Naive B cell (primary cell): ENCODE results near the gene BRF1. TPM values are rescaled to one million over a fixed set of nuclear protein-coding genes. Genes with fewer than 3 reads are reported as not detected.

ENCODE experiments used
- ATAC-seq, 2 donors: fragments of 150-1000 bp; cut with Tn5 transposase; 2 replicates each; pipeline ENCODE4 v1.10.0; 2021; ENCODE audit warnings: low read depth in 2 of 2, mild to moderate bottlenecking in 2 of 2, moderate library complexity in 2 of 2
- DNase-seq: peaks from one replicate; pipeline ENCODE4 v3.0.0; 2022
- H3K27ac Mint-ChIP-seq, 6 donors: one replicate each; pipeline ENCODE4 v1.8.0; 2020 to 2022; ENCODE audit warnings: mild to moderate bottlenecking in 6 of 6, mixed read lengths in 6 of 6, moderate library complexity in 5 of 6, inconsistent platforms in 2 of 6
- H3K27me3 Mint-ChIP-seq, 3 donors: one replicate each; pipeline ENCODE4 v1.8.0; 2021 to 2022; ENCODE audit warnings: mixed read lengths in 3 of 3, mild to moderate bottlenecking in 1 of 3
- H3K36me3 Mint-ChIP-seq, 2 donors: one replicate each; pipeline ENCODE4 v1.8.0; 2020 to 2022; ENCODE audit warnings: mixed read lengths in 2 of 2, inconsistent platforms in 1 of 2, mild to moderate bottlenecking in 1 of 2
- H3K4me1 Mint-ChIP-seq, 3 donors: one replicate each; pipeline ENCODE4 v1.8.0; 2020 to 2022; ENCODE audit warnings: mixed read lengths in 3 of 3, inconsistent platforms in 1 of 3, mild to moderate bottlenecking in 1 of 3, moderate library complexity in 1 of 3
- H3K4me3 Mint-ChIP-seq, 8 donors: one replicate each; pipeline ENCODE4 v1.8.0; 2020 to 2022; ENCODE audit warnings: mild to moderate bottlenecking in 8 of 8, mixed read lengths in 8 of 8, moderate library complexity in 8 of 8, inconsistent platforms in 2 of 8
- H3K9me3 Mint-ChIP-seq, 7 donors: one replicate each; pipeline ENCODE4 v1.8.0; 2020 to 2022; ENCODE audit warnings: mixed read lengths in 7 of 7, mild to moderate bottlenecking in 5 of 7, inconsistent platforms in 2 of 7, moderate library complexity in 1 of 7
- polyA plus RNA-seq, 6 donors: library from polyadenylated mRNA; unstranded; fragments of 300-500 nt; fragmentation: Illumina TruSeq; gene quantifications; one replicate each; pipeline ENCODE4 v1.2.3, GENCODE V29; 2021; ENCODE audit warnings: low read depth in 6 of 6

The BRF1 gene
- polyA plus RNA-seq, 6 donors from 2014 or later, result 3.1 to 8.9 (median 6.0) TPM

DNA sequence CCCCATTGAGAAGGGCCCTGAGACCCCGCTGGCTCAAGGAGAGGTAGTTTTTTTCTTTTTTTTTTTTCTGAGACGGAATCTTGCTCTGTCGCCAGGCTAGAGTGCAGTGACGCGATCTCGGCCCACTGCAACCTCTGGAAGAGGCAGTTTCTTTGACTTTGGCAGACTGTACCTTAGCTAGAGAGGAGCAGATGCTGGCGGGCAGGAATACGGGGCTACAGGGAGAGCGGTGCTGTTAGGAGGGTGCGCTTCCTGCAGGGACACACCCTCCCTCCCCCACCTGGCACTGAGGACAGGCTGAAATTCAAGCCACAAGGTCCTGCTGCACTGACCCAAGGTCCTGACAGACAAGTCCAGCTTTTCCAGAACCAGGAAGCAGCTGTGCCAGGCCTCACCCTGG is 87.4 kb downstream of the BRF1 start:
- Mint-ChIP-seq H3K27ac (peak overlapping the region in 1 of 6 donors; percentile 59), H3K4me1 (peaks cover 2 to 13% (median 6%) of the 10 kb centered on the region in 3 donors), H3K9me3 (no peaks in the 10 kb centered on the region), H3K4me3 (no peak overlapping the region), H3K36me3 (peaks cover 0 to 3% of the 10 kb centered on the region in 2 donors), H3K27me3 (no peaks in the 10 kb centered on the region)
- DNase-seq, result no peak
- no peak for ATAC-seq

DNA sequence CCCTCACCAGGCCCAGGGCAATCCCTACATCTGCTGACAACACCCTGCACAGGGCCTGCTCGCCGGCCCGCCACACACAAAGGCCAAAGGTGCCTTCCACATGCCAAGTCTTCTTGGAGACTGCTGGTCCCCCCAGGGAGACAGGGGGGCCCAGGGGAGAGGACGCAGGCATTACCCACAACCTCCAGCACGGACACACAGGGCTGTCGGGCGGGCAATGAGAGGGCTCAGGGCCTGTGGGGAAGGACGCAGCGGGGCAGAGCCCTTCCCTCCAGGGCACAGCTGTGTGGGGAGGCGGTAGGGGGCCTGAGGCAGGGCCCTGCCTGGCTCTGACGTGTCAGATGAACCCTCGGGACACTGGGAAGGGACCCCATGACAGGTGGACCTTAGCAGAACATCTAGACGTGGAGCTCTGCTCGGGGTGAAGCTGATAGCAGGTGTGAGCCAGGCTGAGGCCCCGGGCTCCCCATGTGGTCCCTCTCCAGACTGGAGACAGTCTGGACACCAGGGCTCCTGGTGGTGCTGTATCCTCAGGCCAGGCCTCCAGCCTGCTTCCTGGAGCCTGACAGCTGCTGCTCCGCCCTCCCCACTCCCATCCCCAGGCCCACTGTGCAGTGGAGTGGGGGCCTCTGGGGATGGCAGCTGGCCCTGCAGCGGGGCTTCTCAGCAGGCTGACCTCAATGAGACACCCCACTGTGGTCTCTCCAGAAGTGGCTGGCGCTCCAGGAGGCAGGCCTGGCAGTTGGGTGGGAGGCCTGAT is 88.1 kb downstream of the BRF1 start:
- no peak for ATAC-seq
- H3K27ac Mint-ChIP-seq, result peak overlapping the region in 2 of 6 donors; percentile 59 to 71
- no peak for DNase-seq
- H3K9me3 Mint-ChIP-seq, result no peaks in the 10 kb centered on the region
- H3K27me3 Mint-ChIP-seq, result no peaks in the 10 kb centered on the region
- H3K36me3 Mint-ChIP-seq, result no peaks in the 10 kb centered on the region
- H3K4me1 Mint-ChIP-seq, result peaks cover 2 to 13% (median 6%) of the 10 kb centered on the region in 3 donors
- no peak overlapping the region for H3K4me3 Mint-ChIP-seq

DNA sequence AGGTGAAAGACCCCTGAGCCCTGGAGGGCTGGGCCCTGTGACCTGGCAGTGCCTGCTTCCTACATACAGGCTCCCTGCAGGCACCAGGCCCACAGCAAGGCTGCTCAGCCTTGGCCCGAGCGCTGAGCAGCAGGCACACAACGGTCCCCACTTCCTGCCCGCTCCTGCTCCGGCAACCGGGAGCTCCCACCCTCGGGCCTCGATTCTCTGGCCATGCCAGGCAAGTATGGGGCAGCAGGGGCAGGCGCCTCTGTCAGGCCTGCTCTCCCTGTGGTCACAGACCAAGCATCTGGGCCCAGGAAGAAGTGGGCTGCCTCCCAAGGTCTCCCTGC is 89.1 kb downstream of the BRF1 start:
- Mint-ChIP-seq H3K27me3 (no peaks in the 10 kb centered on the region), H3K4me1 (peaks cover 2 to 13% (median 6%) of the 10 kb centered on the region in 3 donors), H3K36me3 (no peaks in the 10 kb centered on the region), H3K27ac (no peak overlapping the region), H3K4me3 (no peak overlapping the region), H3K9me3 (no peaks in the 10 kb centered on the region)
- DNase-seq (no peak), ATAC-seq (no peak)

DNA sequence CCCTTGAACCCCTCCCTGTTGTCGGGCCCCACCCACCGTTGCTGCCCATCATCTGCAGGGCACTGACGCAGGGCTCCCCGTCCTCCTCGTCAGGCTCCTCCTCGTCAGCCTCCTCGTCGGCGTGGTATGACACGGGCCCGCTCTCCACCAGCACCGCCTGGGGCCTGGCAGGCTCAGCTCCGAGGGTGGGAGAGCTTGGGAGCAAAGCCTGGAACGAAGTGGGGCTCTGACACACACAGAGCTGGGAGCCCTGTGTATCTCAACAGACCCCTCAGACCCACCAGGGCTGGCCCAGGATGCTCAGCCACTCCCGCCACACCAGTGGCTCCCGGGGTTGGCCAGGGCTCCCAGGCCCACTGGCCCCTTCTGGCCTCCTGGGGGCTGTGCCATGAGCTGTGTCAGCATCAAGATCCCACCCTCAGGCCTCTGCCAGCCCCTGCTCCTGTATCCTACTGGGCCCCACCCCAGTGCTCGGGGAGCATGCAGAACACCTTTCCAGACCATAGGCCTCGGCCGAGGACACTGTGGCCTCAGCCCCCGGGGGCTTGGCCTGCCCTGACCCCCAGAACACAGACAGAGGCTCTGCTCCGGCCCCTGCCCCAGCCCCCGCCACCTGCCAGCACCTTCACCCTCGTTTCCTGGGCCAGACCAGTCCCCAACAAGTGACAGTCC is 89.6 kb downstream of the BRF1 start:
- Mint-ChIP-seq H3K27ac (no peak overlapping the region), H3K4me3 (peak overlapping the region in 1 of 8 donors; percentile 61), H3K9me3 (no peaks in the 10 kb centered on the region), H3K4me1 (peaks cover 2 to 13% (median 6%) of the 10 kb centered on the region in 3 donors), H3K36me3 (no peaks in the 10 kb centered on the region), H3K27me3 (no peaks in the 10 kb centered on the region)
- DNase-seq (no peak), ATAC-seq (no peak)

DNA sequence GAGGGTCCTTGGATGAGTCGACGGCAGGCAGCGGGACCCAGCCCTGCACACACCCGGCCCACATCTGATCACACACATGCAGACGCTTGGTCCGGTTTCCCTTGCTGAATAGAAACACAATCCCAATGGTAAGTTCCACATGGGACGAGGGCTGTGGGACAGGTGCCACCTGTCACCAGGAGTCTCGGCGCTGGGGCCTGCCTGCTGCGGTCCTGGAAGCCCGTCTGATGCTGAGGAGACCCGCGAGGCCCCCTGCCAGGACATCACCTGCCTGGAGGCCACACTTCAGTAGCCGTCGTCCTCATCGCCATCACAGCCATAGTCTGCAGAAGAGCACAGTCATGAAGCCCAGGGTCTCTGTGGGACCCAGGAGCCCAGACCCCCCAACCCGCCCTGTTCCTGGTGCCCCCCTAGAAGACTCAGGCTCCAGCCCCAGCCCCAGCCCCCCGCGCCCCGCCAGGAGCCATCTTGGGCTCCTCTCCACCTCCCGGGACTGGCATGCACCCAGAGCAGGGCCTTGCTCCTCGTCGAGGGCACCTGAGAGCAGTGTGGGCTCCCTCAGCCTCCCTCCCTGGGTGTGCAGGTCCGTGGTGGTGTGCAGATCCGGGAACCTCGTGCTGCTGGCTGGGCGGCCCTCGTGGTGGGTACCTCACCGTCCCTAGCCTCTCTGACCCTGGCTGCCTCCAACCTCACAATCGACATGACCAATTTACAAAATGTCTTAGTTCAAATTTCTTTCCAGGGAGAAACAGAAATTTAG is 90.4 kb downstream of the BRF1 start:
- Mint-ChIP-seq H3K27ac (no peak overlapping the region), H3K9me3 (no peaks in the 10 kb centered on the region), H3K4me1 (peaks cover 2 to 13% (median 6%) of the 10 kb centered on the region in 3 donors), H3K36me3 (no peaks in the 10 kb centered on the region), H3K4me3 (no peak overlapping the region), H3K27me3 (no peaks in the 10 kb centered on the region)
- no peak for DNase-seq
- ATAC-seq, result no peak

DNA sequence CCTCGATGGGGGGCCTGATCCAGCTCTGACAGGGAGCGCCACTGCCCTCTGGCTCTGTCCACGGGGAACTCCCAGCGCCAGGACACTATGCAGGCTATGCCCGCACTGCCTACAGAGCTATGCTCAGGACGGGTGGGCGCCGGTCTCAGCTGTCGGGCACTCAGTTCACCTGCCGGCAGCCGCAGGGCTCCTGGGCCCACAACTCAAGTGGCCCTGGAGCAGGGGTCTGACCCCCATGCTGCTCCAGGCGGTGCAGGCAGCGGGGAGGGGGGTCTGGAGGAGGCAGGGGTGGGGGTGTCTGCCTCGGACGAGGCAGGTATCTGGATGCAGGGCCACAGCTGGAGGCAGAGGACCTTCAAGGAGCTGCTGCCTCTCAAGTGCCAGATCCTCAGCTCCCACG is 91.2 kb downstream of the BRF1 start:
- H3K4me1 Mint-ChIP-seq, result peaks cover 0 to 9% (median 4%) of the 10 kb centered on the region in 3 donors
- H3K4me3 Mint-ChIP-seq, result no peak overlapping the region
- H3K27me3 Mint-ChIP-seq, result no peaks in the 10 kb centered on the region
- ATAC-seq (no peak), DNase-seq (no peak)
- no peaks in the 10 kb centered on the region for H3K36me3 Mint-ChIP-seq
- H3K9me3 Mint-ChIP-seq, result no peaks in the 10 kb centered on the region
- H3K27ac Mint-ChIP-seq, result no peak overlapping the region

DNA sequence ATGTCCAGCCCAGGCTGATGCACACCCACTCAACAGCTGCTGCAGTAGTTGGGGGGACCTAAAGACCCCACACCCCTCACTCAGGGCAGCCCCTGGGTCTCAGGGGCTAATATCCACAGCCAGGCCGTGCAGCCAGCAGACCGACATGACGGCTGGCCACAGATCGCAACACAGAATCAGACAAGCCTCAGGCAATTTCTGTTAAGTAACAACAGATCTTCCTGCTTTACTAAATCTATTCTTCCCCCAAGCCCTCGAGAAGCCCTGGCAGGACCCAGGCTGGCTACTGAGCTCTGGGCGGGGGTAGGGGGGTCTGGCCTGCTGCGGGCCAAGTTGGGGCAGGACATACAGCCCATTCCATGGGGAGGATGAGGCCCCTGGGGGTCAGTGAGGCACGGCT is 91.7 kb downstream of the BRF1 start:
- ATAC-seq (no peak), DNase-seq (no peak)
- no peaks in the 10 kb centered on the region for H3K27me3 Mint-ChIP-seq
- peak overlapping the region in 1 of 6 donors; percentile 20 for H3K27ac Mint-ChIP-seq
- H3K4me3 Mint-ChIP-seq, result no peak overlapping the region
- H3K36me3 Mint-ChIP-seq, result no peaks in the 10 kb centered on the region
- peaks cover 0 to 15% (median 7%) of the 10 kb centered on the region in 3 donors for H3K4me1 Mint-ChIP-seq
- no peaks in the 10 kb centered on the region for H3K9me3 Mint-ChIP-seq

DNA sequence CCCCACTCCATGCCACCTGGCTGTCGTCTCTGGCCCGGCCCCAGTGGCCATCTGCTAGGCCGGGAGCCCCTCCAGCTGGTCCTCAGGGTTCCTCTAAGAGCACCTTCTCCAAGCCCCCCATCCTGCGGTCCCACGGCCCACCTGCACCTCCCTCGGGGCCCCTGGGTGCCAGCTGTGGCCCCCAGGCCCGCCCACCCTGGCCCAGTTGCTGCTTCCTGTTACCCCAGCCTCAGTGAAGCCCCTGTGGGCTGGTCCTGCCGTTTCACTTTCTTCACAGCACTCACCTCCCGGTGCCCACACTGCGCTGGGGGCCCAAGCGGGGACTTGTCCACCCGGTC is 92.1 kb downstream of the BRF1 start:
- Mint-ChIP-seq H3K4me1 (peaks cover 0 to 15% (median 7%) of the 10 kb centered on the region in 3 donors), H3K27me3 (no peaks in the 10 kb centered on the region), H3K27ac (peak overlapping the region in 1 of 6 donors; percentile 20), H3K36me3 (no peaks in the 10 kb centered on the region), H3K4me3 (peak overlapping the region in 1 of 8 donors; percentile 75), H3K9me3 (no peaks in the 10 kb centered on the region)
- DNase-seq, result no peak
- no peak for ATAC-seq

DNA sequence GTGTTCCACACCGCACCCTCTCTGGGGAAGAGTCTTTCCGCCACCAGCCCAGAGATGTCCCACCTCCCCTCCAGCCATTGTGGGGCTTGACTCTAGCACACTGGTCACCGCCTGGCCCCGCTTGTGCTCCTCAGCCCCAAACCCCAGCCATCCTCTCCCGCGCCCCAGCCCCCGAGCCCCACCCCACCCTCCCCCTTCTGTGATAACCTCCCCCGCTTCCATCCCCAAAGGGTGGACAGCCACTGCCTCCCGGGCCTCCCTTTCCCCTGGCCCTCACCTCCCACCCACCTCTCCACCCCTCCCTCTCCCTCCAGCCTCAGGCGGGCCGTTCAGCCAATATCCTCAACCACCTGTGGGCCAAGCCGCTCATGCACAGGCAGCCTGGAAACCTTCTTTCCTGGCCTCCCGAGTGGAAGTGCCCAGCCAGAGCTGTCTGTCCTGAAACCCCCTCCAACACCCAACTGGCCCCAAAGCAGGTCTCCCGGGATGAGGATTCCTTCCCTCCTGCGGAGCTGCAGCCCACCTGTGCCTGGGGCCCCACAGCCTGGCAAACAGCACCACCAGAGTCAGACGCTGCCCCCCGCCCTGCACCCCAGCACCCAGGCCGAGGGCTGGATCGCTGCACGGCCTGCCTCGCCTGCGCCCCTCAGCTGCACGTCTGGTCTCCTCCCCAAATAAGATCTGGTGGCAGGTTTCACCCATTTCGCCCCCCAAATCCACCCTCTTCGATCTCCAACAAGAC is 92.6 kb downstream of the BRF1 start:
- Mint-ChIP-seq H3K4me1 (peaks cover 0 to 15% (median 7%) of the 10 kb centered on the region in 3 donors), H3K36me3 (no peaks in the 10 kb centered on the region), H3K4me3 (peak overlapping the region in 1 of 8 donors; percentile 75), H3K9me3 (no peaks in the 10 kb centered on the region), H3K27me3 (no peaks in the 10 kb centered on the region), H3K27ac (peak overlapping the region in 1 of 6 donors; percentile 29)
- no peak for DNase-seq
- no peak for ATAC-seq

DNA sequence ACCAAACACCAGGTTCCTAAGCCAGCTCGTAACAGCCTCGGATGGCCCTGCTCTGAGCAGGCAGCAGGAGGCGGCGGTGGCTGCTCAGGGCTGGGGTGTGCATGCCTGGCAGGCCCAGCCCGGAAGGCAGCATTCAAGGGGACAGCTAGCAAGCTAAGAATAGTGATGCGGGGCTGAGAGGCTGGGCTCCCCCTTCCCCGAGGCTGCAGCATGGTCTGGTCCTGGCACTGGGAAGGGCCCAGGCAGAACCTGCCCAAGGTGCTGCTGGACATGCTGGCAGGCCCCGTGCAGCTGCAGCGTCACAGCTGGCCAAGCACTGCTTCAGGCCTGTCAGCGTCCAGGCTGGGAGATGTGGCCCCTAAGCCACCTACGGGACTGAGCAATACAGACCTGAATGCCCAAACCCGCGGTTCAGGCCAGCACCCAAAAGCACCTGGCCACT is 93.3 kb downstream of the BRF1 start:
- H3K27ac Mint-ChIP-seq, result no peak overlapping the region
- no peak overlapping the region for H3K4me3 Mint-ChIP-seq
- ATAC-seq, result no peak
- no peaks in the 10 kb centered on the region for H3K36me3 Mint-ChIP-seq
- no peaks in the 10 kb centered on the region for H3K9me3 Mint-ChIP-seq
- H3K27me3 Mint-ChIP-seq, result no peaks in the 10 kb centered on the region
- H3K4me1 Mint-ChIP-seq, result peaks cover 0 to 16% (median 8%) of the 10 kb centered on the region in 3 donors
- DNase-seq, result no peak

DNA sequence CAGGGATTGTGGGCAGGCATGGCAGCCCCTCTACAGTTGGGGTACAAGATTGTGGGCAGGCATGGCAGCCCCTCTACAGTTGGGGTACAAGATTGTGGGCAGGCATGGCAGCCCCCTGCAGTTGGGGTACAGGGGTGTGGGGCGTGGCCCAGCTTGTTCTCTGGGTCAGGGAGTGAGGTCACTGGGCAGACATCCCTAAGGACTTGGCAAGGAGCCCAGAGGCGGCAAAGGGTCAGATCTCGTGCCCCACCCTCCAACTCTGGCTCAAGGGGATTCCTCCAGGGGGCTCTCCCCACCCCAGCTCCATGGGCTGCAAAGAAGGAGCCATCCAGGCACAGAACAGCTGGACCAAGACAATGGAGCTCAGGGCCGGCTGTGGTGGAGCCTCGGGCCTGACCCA is 93.9 kb downstream of the BRF1 start:
- no peak overlapping the region for H3K27ac Mint-ChIP-seq
- H3K36me3 Mint-ChIP-seq, result no peaks in the 10 kb centered on the region
- peaks cover 3 to 22% (median 13%) of the 10 kb centered on the region in 3 donors for H3K4me1 Mint-ChIP-seq
- no peaks in the 10 kb centered on the region for H3K9me3 Mint-ChIP-seq
- DNase-seq (no peak), ATAC-seq (no peak)
- H3K4me3 Mint-ChIP-seq, result no peak overlapping the region
- H3K27me3 Mint-ChIP-seq, result peaks cover 0 to under 1% (median 0%) of the 10 kb centered on the region in 3 donors

DNA sequence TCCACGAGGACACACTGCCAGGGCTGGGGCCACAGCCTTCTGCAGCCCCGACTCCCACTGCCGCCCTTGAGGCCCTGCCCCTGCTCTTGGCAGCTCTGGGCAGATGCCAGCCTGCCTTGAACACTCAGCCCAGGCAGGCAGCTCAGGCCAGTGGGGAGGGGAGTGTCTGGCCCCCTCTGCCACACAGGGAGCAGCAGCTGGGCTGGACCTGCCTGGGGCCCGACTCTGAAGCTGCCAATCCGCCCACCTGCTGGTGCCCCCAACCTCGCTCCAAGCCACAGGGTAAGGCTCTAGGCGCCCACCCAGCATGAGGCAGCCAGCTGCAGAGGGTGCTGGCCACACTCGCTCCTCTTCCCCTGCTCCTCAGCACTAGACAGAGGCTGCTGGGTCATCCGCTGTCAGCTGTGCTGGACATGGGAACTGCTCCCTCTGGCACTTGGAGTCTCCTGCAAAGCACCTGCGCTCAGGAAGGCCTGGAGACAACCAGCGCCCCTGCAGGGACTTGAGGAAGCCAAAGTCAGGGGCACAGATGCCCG is 95.1 kb downstream of the BRF1 start:
- Mint-ChIP-seq H3K27ac (no peak overlapping the region), H3K27me3 (peaks cover 0 to 6% (median 2%) of the 10 kb centered on the region in 3 donors), H3K4me1 (peaks cover 7 to 26% (median 17%) of the 10 kb centered on the region in 3 donors), H3K36me3 (no peaks in the 10 kb centered on the region), H3K4me3 (no peak overlapping the region), H3K9me3 (no peaks in the 10 kb centered on the region)
- no peak for DNase-seq
- no peak for ATAC-seq
